COLO829 (cell line): Measurements from ENCODE around the gene ARHGEF12.

Experiments used
- DNase-seq: peaks from one replicate; pipeline ENCODE4 v3.0.0; 2012; ENCODE audit warnings: low spot score

The ARHGEF12 gene

GRCh38 chr11:120389693-120390584 lies 53.7 kb downstream of the ARHGEF12 start:
- DNase-seq, result no peak

- no peak for DNase-seq
Measured at GRCh38 chr11:120390585-120390922, 54.3 kb downstream of the ARHGEF12 start.

DNA sequence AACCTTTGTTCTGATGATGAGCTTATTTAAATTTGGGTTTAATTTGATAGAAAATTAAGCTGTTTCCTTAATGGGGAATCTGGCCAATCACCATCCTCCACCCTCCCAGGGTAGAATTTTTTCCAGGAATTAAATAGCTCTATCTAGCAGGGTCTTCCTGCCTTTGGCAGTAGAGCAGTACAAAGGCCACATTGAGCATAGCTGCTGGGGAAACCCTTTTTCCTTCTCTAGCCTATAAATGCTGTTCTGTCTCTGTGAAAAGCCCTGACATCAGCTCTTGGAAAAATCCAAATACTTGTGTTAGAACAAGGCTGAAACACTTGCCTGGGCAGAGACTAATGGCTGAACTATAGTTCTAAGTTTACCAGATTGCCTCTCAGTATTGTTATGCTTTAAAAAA lies 55.1 kb downstream of the ARHGEF12 start:
- peak; percentile 62 for DNase-seq

DNA sequence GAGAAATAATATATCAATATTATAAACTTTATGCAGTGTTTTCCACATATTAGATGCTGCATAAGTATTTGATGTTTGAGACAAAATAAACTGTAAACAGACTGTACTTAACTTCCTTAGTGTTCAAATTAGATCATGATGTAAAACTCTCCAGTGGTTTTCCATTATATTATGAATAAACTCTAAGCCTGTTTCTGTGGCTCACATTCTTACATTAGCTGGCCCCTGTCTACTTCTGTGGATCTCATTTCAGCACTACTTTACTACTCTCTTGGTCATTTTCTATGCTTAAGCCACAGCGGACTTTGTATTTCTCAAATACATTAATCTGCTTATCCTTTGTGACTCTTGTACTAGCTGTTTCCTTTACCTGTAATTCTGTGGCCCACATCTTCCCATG lies 55.6 kb downstream of the ARHGEF12 start:
- DNase-seq, result no peak

DNA sequence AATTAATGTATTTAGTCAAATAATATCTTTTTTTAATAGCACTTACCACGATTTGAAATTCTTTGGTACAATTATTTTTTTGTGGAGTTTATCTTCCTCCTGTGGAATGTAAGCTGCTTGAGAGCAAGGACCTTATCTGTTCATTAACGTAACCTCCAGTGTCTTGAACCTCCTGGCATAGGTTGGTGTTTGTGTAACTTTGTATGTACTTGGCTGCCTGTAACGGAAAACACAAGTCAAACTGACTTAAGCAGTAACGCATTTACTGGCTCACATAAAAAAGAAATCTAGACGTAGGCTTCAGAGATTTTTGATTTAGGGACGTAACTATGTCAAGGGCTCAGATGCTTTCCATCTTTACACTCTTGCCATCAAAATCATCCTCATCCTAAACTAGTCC lies 56.1 kb downstream of the ARHGEF12 start:
- no peak for DNase-seq

DNA sequence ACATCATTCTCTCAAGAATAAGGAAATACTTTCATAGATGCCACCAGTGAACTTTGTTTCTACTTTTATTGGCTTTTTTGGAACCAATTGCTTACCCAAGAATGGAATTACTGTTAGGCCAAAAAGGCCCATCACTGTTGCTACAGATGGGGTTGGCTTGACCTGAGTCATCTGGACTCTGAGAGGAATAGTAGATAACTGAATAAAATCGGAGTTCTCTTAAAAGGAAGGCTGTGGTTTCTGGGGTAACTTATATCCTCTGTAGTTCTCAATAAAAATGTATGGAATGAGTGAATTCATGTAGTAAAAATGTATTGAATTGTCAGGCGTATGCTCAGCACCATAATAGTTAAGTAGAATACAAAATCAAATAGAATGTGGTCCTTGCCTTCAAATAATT lies 56.6 kb downstream of the ARHGEF12 start:
- no peak for DNase-seq

- DNase-seq, result no peak
Measured at GRCh38 chr11:120394119-120394518, 57.9 kb downstream of the ARHGEF12 start.

DNA sequence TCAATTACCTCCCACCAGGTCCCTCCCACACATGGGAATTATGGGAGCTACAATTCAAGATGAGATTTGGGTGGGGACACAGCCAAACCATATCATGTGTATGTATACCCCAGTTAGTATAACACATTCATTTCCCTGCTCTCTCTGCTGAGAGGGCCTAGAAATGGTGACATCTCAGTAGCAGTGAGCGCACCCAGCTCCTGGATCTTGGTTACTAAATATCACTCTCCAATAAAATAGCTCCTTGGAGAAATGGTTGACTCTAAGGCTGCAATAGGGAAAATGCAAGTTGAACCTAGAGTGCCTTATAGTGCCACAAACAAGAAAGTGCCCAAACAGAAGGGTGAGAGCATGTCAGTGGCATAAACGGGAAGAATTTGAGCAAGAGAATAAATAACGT lies 59.6 kb downstream of the ARHGEF12 start:
- no peak for DNase-seq

DNA sequence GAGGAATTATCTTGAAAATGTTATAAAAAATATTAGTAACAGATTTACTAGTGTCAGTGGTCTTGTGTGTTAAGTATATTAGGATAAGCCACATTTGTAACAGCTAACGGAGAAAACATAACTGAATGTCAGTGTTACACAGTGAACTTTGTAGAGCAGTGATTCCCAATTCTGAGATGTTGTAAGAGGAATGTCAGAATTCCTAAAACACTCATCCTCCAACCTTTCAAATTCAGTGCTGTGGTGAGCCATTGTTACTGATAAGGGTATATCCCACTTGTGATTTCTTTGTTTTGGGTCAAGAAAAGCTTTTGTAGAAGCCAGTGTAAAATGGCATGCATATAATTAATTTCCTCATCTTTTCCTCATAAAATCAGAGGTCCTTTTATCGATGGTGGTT lies 61.9 kb downstream of the ARHGEF12 start:
- no peak for DNase-seq

GRCh38 chr11:120399307-120399706 lies 63.1 kb downstream of the ARHGEF12 start:
- DNase-seq, result no peak

DNA sequence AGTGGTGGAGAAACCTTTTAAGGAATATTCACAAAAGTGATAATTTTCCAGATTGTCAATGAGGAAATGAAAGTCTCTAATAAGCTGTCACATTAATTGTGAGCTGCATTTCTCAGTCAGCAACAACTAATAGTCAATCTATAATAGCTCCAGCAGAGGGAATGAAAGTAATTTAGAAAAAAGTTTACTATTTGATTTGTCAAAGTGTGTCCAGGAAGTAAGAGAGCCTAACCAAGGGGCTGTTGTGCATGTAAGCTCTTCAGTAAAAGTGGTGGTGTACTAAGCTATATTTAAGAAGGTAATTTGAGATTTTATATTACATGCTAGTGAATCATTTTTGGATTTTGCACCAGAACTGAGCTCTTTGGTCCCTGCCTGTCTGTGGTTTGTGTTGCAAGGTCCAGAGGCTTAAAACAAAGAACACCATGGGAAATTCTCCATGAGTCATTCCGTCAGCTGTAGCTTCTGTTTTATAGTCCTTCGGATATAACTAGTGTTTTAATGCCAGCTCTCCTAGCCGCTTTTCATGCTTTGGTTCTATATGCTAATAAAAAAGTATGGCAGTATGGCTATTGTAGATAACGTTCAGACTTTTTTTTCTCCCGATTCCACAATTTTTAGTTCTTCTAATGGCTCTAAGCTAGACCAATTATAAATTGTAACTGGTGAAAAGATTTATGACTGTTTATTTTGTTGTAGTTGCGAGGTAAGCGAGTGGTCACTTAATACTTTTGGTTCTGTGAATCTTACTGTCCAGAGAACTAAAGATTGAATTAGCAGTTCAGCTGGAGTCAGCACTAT lies 64.6 kb downstream of the ARHGEF12 start:
- peak; percentile 75 for DNase-seq

DNA sequence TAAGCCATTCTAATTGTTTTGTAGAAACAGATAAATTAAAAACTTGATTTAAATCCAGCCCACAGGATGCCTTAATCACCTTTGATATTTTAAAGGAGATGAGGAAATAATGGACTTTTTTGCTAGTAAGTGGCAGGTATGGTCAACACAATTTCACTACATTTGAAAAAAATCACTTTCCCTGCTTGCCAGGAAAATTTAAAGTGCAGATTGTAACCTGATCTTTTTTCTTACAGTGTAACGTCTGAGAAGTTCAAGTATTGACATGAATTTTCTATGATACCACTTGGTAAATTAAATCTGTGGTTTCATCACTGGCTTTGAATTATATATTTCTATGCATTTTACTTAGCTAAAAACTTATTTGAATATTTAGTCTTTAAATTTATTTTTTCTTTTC lies 65.3 kb downstream of the ARHGEF12 start:
- DNase-seq, result no peak

DNA sequence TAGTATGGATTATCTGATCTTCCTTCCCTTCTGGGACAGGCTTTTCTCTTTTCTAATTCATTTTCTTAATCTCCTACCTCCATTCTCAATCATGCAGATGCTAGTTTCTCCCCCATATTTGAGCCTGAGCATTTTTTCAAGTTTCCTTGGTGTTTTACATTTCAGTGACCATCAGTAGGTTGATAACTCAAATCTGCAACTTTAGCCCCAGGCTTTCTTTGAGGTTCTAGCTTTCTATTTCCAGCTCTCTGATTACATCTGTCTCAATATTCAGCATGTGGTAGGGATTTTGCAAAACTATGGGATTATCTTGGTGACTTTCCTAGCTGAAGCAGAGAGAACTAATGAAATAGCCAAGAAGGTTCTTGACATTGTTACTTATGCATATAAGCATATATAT lies 67.8 kb downstream of the ARHGEF12 start:
- DNase-seq, result no peak

DNA sequence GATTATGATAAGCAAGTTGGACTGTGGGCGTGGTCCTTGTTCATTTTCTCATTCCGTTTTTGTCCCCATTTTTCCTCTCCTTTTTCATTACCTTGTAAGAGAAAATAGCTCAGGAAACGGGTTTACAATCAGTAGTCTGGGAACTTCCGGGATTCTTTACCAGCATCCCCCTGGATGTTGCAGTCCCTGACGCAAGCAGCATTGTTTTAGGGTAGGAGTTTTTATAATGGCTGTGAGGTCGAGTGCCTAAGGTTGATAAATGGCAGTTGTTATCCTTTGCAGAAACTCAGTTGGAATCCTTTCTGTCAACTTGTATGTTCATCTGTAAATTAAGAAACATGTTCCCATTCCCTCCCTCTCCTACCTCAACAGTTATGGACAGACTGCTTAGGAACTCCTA lies 68.3 kb downstream of the ARHGEF12 start:
- no peak for DNase-seq

- no peak for DNase-seq
Measured at GRCh38 chr11:120409655-120410054, 73.4 kb downstream of the ARHGEF12 start.

- DNase-seq, result no peak
Measured at GRCh38 chr11:120410622-120411380, 74.6 kb downstream of the ARHGEF12 start.

DNA sequence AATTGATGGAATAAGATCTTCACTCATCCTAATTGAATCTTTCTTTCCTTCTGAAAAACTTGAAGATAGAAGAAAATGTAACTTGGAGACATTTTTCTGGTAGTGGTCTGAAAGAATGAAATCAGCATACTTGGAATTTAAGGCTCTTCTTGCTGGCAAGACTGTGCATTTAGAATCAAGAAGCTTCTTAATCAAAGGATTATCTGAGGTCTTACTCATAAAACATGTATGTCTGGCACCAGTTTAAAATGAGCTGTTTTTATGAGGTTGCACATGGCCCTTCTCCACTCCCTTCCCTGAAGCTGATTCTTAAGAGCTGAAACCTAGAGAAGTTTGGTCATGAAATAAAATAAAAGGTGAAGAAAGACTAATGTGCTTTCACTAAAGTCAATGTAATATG lies 77.3 kb downstream of the ARHGEF12 start:
- DNase-seq, result no peak

DNA sequence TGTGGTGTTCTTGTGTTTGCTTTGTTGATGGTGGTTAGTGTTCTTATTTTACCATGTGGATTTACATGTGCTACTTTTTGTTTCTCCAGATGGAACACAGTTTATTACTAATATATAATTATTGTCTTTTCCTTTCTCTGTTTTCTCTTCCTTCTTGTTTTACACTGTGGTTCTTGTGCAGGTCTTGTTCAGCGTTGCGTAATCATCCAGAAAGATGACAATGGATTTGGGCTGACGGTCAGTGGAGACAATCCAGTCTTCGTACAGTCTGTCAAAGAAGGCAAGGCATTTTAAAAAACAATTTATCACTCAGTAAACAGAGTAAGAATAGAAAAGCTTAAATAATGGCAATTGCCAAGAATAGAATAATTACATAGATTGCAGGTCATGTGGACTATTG lies 84.4 kb downstream of the ARHGEF12 start:
- no peak for DNase-seq

DNA sequence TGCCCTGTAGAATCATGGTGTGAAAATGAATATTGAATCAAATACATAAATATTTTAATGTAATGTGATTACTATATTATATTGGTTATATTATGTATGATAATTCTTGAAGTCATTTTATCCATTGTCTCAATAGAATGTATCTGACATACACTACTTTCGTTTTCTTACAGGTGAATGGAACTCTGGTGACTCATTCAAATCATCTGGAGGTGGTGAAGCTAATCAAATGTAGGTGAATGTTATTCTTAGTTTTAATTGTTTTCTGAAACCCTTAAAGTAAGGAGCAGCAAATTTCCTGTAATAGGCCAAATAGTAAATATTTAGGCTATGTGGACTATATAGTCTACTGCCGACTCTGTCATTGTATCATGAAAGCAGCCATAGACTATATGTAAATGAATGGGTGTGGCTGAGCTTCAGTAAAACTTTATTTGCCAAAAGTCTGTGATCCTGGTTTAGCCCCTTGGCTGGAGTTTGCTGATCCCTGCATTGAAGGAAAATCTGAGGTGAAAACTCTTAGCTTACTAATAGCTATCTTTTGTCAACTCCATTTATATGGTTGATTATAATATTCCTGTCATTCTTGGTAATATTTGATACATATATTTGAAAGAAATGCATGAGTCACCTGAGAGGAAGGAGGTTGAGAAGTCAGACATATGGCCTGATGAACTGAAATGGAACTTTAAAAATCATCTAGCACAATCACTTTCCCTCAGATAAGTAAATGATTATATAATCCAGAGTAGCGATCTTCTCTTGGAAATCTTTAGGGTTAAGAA lies 88.2 kb downstream of the ARHGEF12 start:
- DNase-seq, result no peak

DNA sequence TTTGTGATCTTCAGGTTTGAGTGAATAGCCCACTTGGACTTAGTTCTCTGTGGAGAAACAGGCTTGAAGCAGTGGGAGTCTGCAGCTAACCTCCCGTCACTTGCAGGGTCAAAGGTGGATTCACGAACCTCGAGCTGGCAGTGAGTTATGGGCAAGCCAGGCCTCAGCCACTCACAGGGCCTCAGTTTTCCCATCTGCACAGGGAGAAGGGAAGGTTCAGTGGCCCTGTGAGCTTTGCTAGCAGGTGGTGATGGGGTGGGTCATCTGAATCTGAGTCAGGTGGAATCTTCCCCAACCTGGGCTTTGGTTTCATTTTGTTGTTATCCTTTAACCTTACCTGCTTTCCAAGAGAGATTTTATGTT lies 88.7 kb downstream of the ARHGEF12 start:
- no peak for DNase-seq

DNA sequence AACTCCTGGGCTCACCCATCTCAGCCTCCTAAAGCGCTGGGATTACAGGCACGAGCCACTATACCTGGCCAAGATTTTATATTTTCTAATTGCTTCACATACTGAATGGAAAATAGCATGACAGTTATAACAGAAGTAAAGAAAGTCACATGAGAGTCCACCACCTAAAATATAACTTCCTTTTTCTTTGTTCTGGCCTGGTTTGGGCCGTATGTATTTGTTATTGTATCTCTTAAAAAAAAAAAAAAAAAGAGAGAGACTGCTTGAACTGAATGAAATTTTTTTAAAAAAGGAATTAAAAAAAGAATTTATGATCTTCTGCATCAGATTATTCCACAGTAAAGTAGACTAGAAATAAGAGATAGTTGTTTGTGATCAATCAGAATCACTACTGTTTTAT lies 89.3 kb downstream of the ARHGEF12 start:
- DNase-seq, result no peak

DNA sequence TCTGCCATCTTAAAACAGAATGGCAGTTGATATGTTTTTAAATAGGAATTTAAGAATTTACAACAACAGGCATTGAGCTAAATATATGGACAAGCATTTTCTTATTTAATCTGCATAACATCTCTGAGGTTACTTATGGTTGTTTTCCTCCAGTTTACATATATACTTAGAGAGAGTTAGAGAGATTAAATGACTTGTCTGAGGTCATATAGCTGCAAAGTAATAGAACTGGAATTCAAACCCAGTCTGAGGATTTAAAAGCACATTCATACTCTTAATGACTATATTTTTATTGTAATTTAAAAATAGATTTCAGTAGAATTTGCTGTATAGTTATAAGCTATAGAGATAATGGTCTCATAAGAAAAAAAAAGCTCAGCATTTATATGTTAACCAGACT lies 93.9 kb downstream of the ARHGEF12 start:
- no peak for DNase-seq
